K562 (cell line): ENCODE measurements around the gene DNAJB6. TPM values are rescaled to one million over a fixed set of nuclear protein-coding genes. Genes with fewer than 3 reads are reported as not detected.

ENCODE experiments used
- ATAC-seq: fragments of 200-7000 bp; cut with Tn5 transposase; 3 replicates; pipeline ENCODE4 v1.9.1; 2020; ENCODE audit warnings: moderate library complexity
- BruUV-seq: library from RNA; stranded (reverse); fragments of 400-500 nt; replicated peaks from 2 replicates; lab custom pipeline; 2021; lab: Mats Ljungman, UMichigan
- CTCF ChIA-PET: fragments of 300-600 bp; formaldehyde crosslinking; extraction: SDS; loops from one replicate; lab custom pipeline; 2021; ENCODE audit warnings: low intra/inter-chr PET ratio; lab: Yijun Ruan, JAX
- POLR2A ChIA-PET: fragments of 300-600, 350-650 bp; sonication (Branson Sonifier 250); formaldehyde crosslinking; extraction: SDS; loops from one replicate; lab custom pipeline; 2021; ENCODE audit warnings: antibody characterized with exemption, inconsistent platforms; lab: Yijun Ruan, JAX
- DNase-seq, 4 experiments: peaks; one replicate each; pipeline versions ENCODE4 v3.0.0 to v3.0.0-alpha.2; 2011 to 2018; ENCODE audit warnings: low spot score in 3 of 4, mixed read lengths in 3 of 4; ENCODE audit errors: extremely low read depth in 1 of 4
- FAIRE-seq: peaks from 2 replicates; lab custom pipeline; 2011; peaks lifted over from hg19 to GRCh38; lab: Jason Lieb, UNC
- H2AFZ ChIP-seq: 2 replicates; pipeline ENCODE4 v1.6.0; 2011; ENCODE audit warnings: low read depth, low read length, control low read depth, inconsistent platforms
- H3K27ac ChIP-seq: fragments of 200-600 bp; 3 replicates; pipeline ENCODE4 v1.8.0; 2011; ENCODE audit warnings: low read depth, mild to moderate bottlenecking, control low read depth, inconsistent platforms, low read length, moderate library complexity, mixed read lengths; ENCODE audit errors: extremely low read depth
- H3K27me3 ChIP-seq, 2 experiments: fragments of 300-600 bp in 1 of 2; 2 replicates in 1 of 2; 3 replicates in 1 of 2; pipeline versions ENCODE4 v1.6.0 to v1.8.0; 2011; ENCODE audit warnings: inconsistent platforms in 2 of 2, low read length in 2 of 2, mild to moderate bottlenecking in 1 of 2, mixed read lengths in 1 of 2, moderate library complexity in 1 of 2; ENCODE audit not compliant: control insufficient read depth in 2 of 2, insufficient read depth in 2 of 2
- H3K36me3 ChIP-seq: fragments of 300-600 bp; 3 replicates; pipeline ENCODE4 v1.8.0; 2011; ENCODE audit warnings: mild to moderate bottlenecking, low read length, inconsistent platforms; ENCODE audit not compliant: control insufficient read depth, insufficient read depth
- H3K4me1 ChIP-seq, 2 experiments: fragments of 200-600 bp in 1 of 2; replicated peaks in 1 of 2; 2 replicates in 1 of 2; 3 replicates in 1 of 2; pipeline versions ENCODE4 v1.5.1 to v1.8.0; 2011; ENCODE audit warnings: inconsistent platforms in 2 of 2, low read length in 2 of 2, mild to moderate bottlenecking in 1 of 2, mixed read lengths in 1 of 2, moderate library complexity in 1 of 2; ENCODE audit not compliant: control insufficient read depth in 2 of 2, insufficient read depth in 2 of 2
- H3K4me2 ChIP-seq: 2 replicates; pipeline ENCODE4 v1.6.1; 2011; ENCODE audit warnings: low read length, control low read depth, inconsistent platforms, mixed read lengths; ENCODE audit not compliant: insufficient read depth
- H3K4me3 ChIP-seq: fragments of 200-600 bp; sonication (generic), shearing (Covaris generic); 2 replicates; pipeline ENCODE4 v1.5.1; 2016; ENCODE audit warnings: control low read depth, inconsistent platforms
- H3K79me2 ChIP-seq: fragments of 200-600 bp; 3 replicates; pipeline ENCODE4 v1.8.0; 2011; ENCODE audit warnings: low read length, inconsistent platforms; ENCODE audit not compliant: control insufficient read depth, insufficient read depth
- H3K9ac ChIP-seq, 2 experiments: 2 replicates each; pipeline versions ENCODE4 v1.6.0 to v1.6.1; 2011; ENCODE audit warnings: low read depth in 2 of 2, low read length in 2 of 2, control low read depth in 1 of 2, inconsistent platforms in 1 of 2, mild to moderate bottlenecking in 1 of 2, mixed read lengths in 1 of 2; ENCODE audit not compliant: insufficient read depth in 1 of 2
- H3K9me1 ChIP-seq: one replicate; pipeline ENCODE4 v1.6.0; 2011; ENCODE audit warnings: inconsistent platforms, mild to moderate bottlenecking, low read length, moderate library complexity; ENCODE audit not compliant: control insufficient read depth, insufficient read depth
- H3K9me3 ChIP-seq: replicated peaks from 2 replicates; pipeline ENCODE4 v1.5.1; 2011; ENCODE audit warnings: low read depth, low read length, inconsistent platforms; ENCODE audit not compliant: control insufficient read depth, insufficient read depth
- H4K20me1 ChIP-seq: replicated peaks from 2 replicates; pipeline ENCODE4 v1.6.1; 2011; ENCODE audit warnings: low read length, inconsistent platforms, mixed read lengths; ENCODE audit not compliant: control insufficient read depth, insufficient read depth
- BDP1 ChIP-seq: IDR thresholded peaks from 3 replicates; pipeline ENCODE4 v1.6.1; 2011; ENCODE audit not compliant: insufficient read length, insufficient read depth
- E2F5 ChIP-seq: sonication (generic); formaldehyde crosslinking; IDR thresholded peaks from 2 replicates; pipeline ENCODE4 v1.8.0; 2022; ENCODE audit warnings: mild to moderate bottlenecking, missing genetic modification reagents
- ETV5 ChIP-seq: sonication (generic); formaldehyde crosslinking; IDR thresholded peaks from 2 replicates; pipeline ENCODE4 v1.4.0; 2020; ENCODE audit warnings: low read depth, mild to moderate bottlenecking, missing genetic modification reagents
- RB1 ChIP-seq: fragments of 450-650 bp; IDR thresholded peaks from 2 replicates; pipeline ENCODE4 v1.6.1; 2017; ENCODE audit warnings: low read depth, mild to moderate bottlenecking
- RBM39 ChIP-seq: fragments of 200-400 bp; formaldehyde crosslinking; optimal IDR thresholded peaks from 2 replicates; pipeline ENCODE3; 2018; ENCODE audit warnings: low read depth, low read length
- RCOR1 ChIP-seq, 2 experiments: IDR thresholded peaks; 2 replicates each; pipeline ENCODE4 v1.6.1; 2012; ENCODE audit warnings: low read depth in 2 of 2, low read length in 2 of 2, borderline replicate concordance in 1 of 2, improper control_type of control experiment in 1 of 2
- SRSF7 ChIP-seq: fragments of 200-400 bp; formaldehyde crosslinking; optimal IDR thresholded peaks from 2 replicates; pipeline ENCODE3; 2017; ENCODE audit warnings: mild to moderate bottlenecking, low read depth, low read length
- ZBTB17 ChIP-seq: fragments of 450-650 bp; formaldehyde crosslinking; IDR thresholded peaks from 2 replicates; pipeline ENCODE4 v1.4.0; 2020; ENCODE audit warnings: mild to moderate bottlenecking
- WGBS: fragments of 100-300 bp; shearing (Covaris generic); methylation state at CpG from one replicate; pipeline ENCODE4 v1.1.6; 2016; ENCODE audit warnings: low coverage, mixed read lengths; ENCODE audit not compliant: insufficient coverage; ENCODE audit errors: missing lambda C conversion rate; 5-methylcytosine and 5-hydroxymethylcytosine counted together
- in situ Hi-C: fragments of 300-500 bp; cut with MboI; formaldehyde crosslinking; loops from 4 replicates; pipeline ENCODE4 v1.15.0; 2018; ENCODE audit warnings: inconsistent platforms, mixed read lengths
- intact Hi-C: fragments of 100-400 bp; cut with micrococcal nuclease; formaldehyde crosslinking; loops from 2 replicates; pipeline ENCODE4 v1.14.2; 2022
- polyA plus RNA-seq, 8 experiments: library from polyadenylated mRNA; depleted of rRNA in 4 of 8; stranded (reverse) in 5 of 8; unstranded in 3 of 8; fragments of >200 nt; fragmentation: Nextera tagmentation in 2 of 8; fragmentation: Illumina TruSeq in 1 of 8; extraction: Ambion mirVana in 2 of 8; extraction: Trizol in 1 of 8; gene quantifications; 2 replicates each; pipeline versions ENCODE4 v1.2.1 to v1.2.3, GENCODE V29; 2011 to 2014; ENCODE audit warnings: inconsistent platforms in 1 of 8, missing spikeins in 1 of 8
- total RNA-seq, 7 experiments: library from RNA; depleted of rRNA in 6 of 7; stranded (reverse); fragments of >200 nt in 6 of 7; fragmentation: Illumina TruSeq in 2 of 7; extraction: Trizol in 2 of 7; gene quantifications; 2 replicates each; pipeline versions ENCODE4 v1.2.1 to v1.2.3, GENCODE V29; 2011 to 2021; ENCODE audit warnings: low replicate concordance in 1 of 7

The DNAJB6 gene
- total and polyA plus RNA-seq, 9 of the 15 experiments (the other 6 are each of a cell fraction or from before 2014, with no cell fraction given) = 84.5 to 158 (median 135) TPM

GRCh38 chr7:157440346-157441022 lies 103.7 kb downstream of the DNAJB6 start:
- Histone ChIP-seq H2AFZ (no peak overlapping the region), H4K20me1 (no peaks in the 10 kb centered on the region; the same call in 1 of the 2 replicates), H3K4me1 (peaks cover 0 to 12% of the 10 kb centered on the region in 2 experiments; a peak in 1 of 5 replicates), H3K36me3 (no peaks in the 10 kb centered on the region), H3K27me3 (peaks cover 33 to 69% of the 10 kb centered on the region in 2 experiments), H3K9ac (no peak overlapping the region), H3K9me3 (no peaks in the 10 kb centered on the region), H3K4me3 (no peak overlapping the region), H3K4me2 (no peak overlapping the region), H3K9me1 (no peaks in the 10 kb centered on the region), H3K79me2 (no peaks in the 10 kb centered on the region), H3K27ac (no peak overlapping the region)
- in situ Hi-C loops = no loop called here
- intact Hi-C loops = no loop called here
- FAIRE-seq (no peak), ATAC-seq (no peak; the same call in 2 of the 3 replicates), DNase-seq (no peak)
- TF ChIP-seq RBM39 (no peak), RB1 (no peak), ETV5 (CRISPR knock-in tag) (no peak), SRSF7 (no peak), ZBTB17 (CRISPR knock-in tag) (no peak), RCOR1 (IDR thresholded peaks at IDR 0.05; ENCODE audit: borderline replicate concordance in 1 of 2, low read depth in 2 of 2, low read length in 2 of 2) (no peak), BDP1 (no peak), E2F5 (CRISPR knock-in tag) (no peak)
- BruUV-seq = no TSS peak
- POLR2A ChIA-PET = no interaction called here
- CTCF ChIA-PET = no interaction called here
- WGBS = 11% methylated on average over 22 of the region's 22 CpGs
